GM23248 (cell line): ENCODE data around the gene NAA80. TPM values are rescaled to one million over a fixed set of nuclear protein-coding genes. Genes with fewer than 3 reads are reported as not detected.
A peak's percentile ranks its signal among the peaks of the same experiment; 100 is the strongest.

Source experiments
- DNase-seq: peaks from one replicate; pipeline ENCODE4 v3.0.0-alpha.2; 2015
- H2AFZ ChIP-seq: fragments of 200-600 bp; sonication (generic); 2 replicates; pipeline ENCODE4 v1.6.1; 2016; ENCODE audit warnings: antibody characterized with exemption
- H3F3A ChIP-seq: fragments of 200-600 bp; sonication (generic); 2 replicates; pipeline ENCODE4 v1.6.1; 2016; ENCODE audit warnings: mild to moderate bottlenecking, antibody characterized with exemption, mixed run types; ENCODE audit not compliant: insufficient read depth
- H3K27ac ChIP-seq: fragments of 200-600 bp; sonication (generic); 2 replicates; pipeline ENCODE4 v1.5.1; 2016; ENCODE audit warnings: mild to moderate bottlenecking
- H3K27me3 ChIP-seq: fragments of 200-600 bp; sonication (generic); replicated peaks from 2 replicates; pipeline ENCODE4 v1.6.1; 2016; ENCODE audit warnings: mild to moderate bottlenecking; ENCODE audit not compliant: insufficient read depth
- H3K36me3 ChIP-seq: fragments of 200-600 bp; sonication (generic); 2 replicates; pipeline ENCODE4 v1.6.1; 2016; ENCODE audit warnings: low read depth, mild to moderate bottlenecking
- H3K4me1 ChIP-seq: fragments of 200-600 bp; sonication (generic); 2 replicates; pipeline ENCODE4 v1.6.1; 2016; ENCODE audit warnings: mild to moderate bottlenecking; ENCODE audit not compliant: insufficient read depth
- H3K4me2 ChIP-seq: fragments of 200-600 bp; sonication (generic); one replicate; pipeline ENCODE4 v1.6.1; 2016; ENCODE audit warnings: mild to moderate bottlenecking; ENCODE audit not compliant: unreplicated experiment
- H3K4me3 ChIP-seq: fragments of 200-600 bp; sonication (generic); 2 replicates; pipeline ENCODE4 v1.5.1; 2016; ENCODE audit warnings: mild to moderate bottlenecking
- H3K79me2 ChIP-seq: fragments of 200-600 bp; sonication (generic); 2 replicates; pipeline ENCODE4 v1.6.1; 2016; ENCODE audit warnings: mild to moderate bottlenecking; ENCODE audit not compliant: insufficient read depth
- H3K9ac ChIP-seq: fragments of 200-600 bp; sonication (generic); 2 replicates; pipeline ENCODE4 v1.6.1; 2016; ENCODE audit warnings: mild to moderate bottlenecking
- H3K9me2 ChIP-seq: fragments of 200-600 bp; sonication (generic); 2 replicates; pipeline ENCODE4 v1.6.1; 2016; ENCODE audit warnings: mixed run types, mild to moderate bottlenecking, moderate library complexity; ENCODE audit not compliant: insufficient read depth
- H3K9me3 ChIP-seq: fragments of 200-600 bp; sonication (generic); one replicate; pipeline ENCODE4 v1.6.1; 2017; ENCODE audit warnings: low read depth
- H4K20me1 ChIP-seq: fragments of 200-600 bp; sonication (generic); 2 replicates; pipeline ENCODE4 v1.6.0; 2016; ENCODE audit not compliant: insufficient read depth
- EZH2 ChIP-seq: fragments of 200-600 bp; sonication (generic); IDR thresholded peaks from 2 replicates; pipeline ENCODE4 v1.6.1; 2018; ENCODE audit warnings: antibody characterized with exemption, mild to moderate bottlenecking; ENCODE audit not compliant: insufficient read depth, poor library complexity, severe bottlenecking
- EZH2phosphoT487 ChIP-seq: fragments of 200-600 bp; sonication (generic); IDR thresholded peaks from 2 replicates; pipeline ENCODE4 v1.6.1; 2018; ENCODE audit warnings: antibody characterized with exemption, moderate library complexity, mild to moderate bottlenecking, low read depth; ENCODE audit not compliant: insufficient read depth
- WGBS, 2 experiments: methylation state at CpG; one replicate each; pipeline ENCODE4 v1.1.6; 2015 to 2017; ENCODE audit warnings: low lambda C conversion rate in 2 of 2, low coverage in 1 of 2; ENCODE audit errors: missing lambda C conversion rate in 2 of 2; 5-methylcytosine and 5-hydroxymethylcytosine counted together
- in situ Hi-C: fragments of 300-500 bp; cut with MboI; formaldehyde crosslinking; loops from 2 replicates; pipeline ENCODE4 v1.15.0; 2020
- polyA plus RNA-seq: library from polyadenylated mRNA; unstranded; fragments of >200 nt; fragmentation: Nextera tagmentation; extraction: Ambion mirVana; gene quantifications from 2 replicates; pipeline ENCODE4 v1.2.1, GENCODE V29; 2016
- total RNA-seq: library from RNA; depleted of rRNA; stranded (reverse); fragments of >200 nt; shearing (Covaris generic); gene quantifications from 2 replicates; pipeline ENCODE4 v1.2.3, GENCODE V29; 2014

Gene NAA80
- total and polyA plus RNA-seq, 2 experiments from 2014 or later = 7.8 to 10.8 TPM

GRCh38 chr3:50320853-50321335 lies 21.7 kb upstream of the NAA80 start:
- Histone ChIP-seq H3K4me3 (peak overlapping the region; percentile 91), H4K20me1 (no peaks in the 10 kb centered on the region), H3K27ac (peak overlapping the region; percentile 90), H3K9me3 (no peaks in the 10 kb centered on the region), H3K4me2 (peak overlapping the region; percentile 91), H3K9me2 (no peaks in the 10 kb centered on the region), H2AFZ (peak overlapping the region; percentile 93), H3K27me3 (no peaks in the 10 kb centered on the region), H3K79me2 (peaks cover 27% of the 10 kb centered on the region), H3F3A (no peaks in the 10 kb centered on the region), H3K4me1 (peaks cover 11% of the 10 kb centered on the region; the same call in 1 of the 2 replicates), H3K9ac (peak overlapping the region; percentile 96), H3K36me3 (no peaks in the 10 kb centered on the region)
- in situ Hi-C loops = no loop called here
- DNase-seq = peak; percentile 84
- 1 to 2% methylated on average over 12 to 45 of the region's 45 CpGs for WGBS, 2 experiments
- TF ChIP-seq EZH2phosphoT487 (no peak), EZH2 (no peak)

DNA sequence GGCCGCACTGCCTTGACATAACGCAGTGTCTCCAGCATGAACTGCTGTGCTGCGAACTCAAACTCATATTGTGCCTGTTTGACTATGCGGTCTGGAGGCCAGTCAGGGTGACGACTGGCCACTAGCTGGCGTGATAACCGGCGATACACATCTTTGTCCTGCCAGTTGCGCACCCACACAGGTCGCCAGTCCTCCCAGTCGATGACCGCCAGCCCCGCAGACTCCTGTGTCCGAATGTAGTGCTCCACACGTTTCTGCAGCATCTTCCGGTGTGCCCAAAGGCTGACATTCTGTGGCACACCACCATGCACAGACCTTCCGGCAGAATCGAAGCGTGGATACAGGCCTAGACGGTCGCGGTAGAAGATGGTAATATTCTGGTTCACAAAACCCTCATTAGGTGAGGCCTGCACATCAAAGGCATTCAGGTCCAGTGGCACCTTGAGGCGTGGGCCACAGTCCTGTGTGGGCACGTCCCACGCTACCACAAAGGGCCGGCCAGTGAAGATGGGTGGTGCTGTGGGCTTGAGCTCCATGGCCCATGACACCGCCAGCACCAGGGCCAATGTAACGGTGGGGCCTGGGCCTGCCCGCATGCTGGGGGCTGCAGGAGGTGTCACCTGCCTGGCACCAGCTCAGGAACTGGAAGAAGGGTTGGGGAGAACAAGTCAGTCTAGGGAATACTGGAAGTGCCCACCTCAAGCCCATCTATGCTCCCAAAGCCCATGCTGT lies 20.9 kb upstream of the NAA80 start:
- H3K4me1 ChIP-seq = peaks cover 11% of the 10 kb centered on the region; the same call in 1 of the 2 replicates

DNA sequence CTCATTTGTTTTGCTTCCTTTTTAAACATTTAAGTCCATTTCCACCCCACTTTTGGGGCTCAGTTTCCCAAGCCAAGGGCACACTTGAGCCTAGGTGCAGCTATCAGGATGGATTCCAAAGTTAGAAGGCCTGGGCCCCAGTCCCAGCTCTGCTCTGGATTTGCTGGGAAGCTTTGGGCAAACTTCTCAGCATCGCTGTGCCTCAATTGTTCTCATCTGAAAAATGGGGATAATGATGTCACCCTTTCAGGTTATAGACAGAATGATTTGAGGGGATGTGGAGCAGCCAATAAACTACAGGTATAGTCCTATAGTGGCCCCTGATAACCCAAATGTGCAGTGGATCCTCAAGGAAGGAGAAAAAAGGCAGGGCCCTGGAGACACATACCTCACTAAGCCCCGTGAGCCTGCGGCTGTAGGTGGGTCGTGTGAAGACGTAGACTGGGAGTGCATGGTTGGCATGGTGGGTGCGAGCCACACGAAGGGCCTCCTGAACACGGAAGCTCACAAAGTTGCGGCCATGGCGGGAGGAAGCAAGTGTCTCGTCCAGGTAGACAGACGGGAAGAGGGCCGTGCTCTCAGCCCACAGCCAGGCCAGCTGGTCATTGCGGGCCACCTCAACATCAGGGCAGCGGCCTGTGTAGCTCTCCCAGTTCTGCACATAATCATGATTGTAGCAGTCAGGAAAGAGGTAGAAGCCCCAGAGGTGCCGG lies 20.1 kb upstream of the NAA80 start:
- H3F3A ChIP-seq = peaks cover 2% of the 10 kb centered on the region; the same call in 1 of the 2 replicates
- no peaks in the 10 kb centered on the region for H3K36me3 ChIP-seq
- in situ Hi-C loops = no loop called here
- no peaks in the 10 kb centered on the region for H3K9me3 ChIP-seq
- H3K27ac ChIP-seq = no peak overlapping the region
- H3K9ac ChIP-seq = peak overlapping the region; percentile 3; the same call in 1 of the 2 replicates
- no peak overlapping the region for H3K4me3 ChIP-seq
- H2AFZ ChIP-seq = no peak overlapping the region
- TF ChIP-seq EZH2phosphoT487 (no peak), EZH2 (no peak)
- no peak for DNase-seq
- H3K79me2 ChIP-seq = peaks cover 27% of the 10 kb centered on the region
- H3K4me1 ChIP-seq = peaks cover 11% of the 10 kb centered on the region; the same call in 1 of the 2 replicates
- no peak overlapping the region for H3K4me2 ChIP-seq
- WGBS, 2 experiments = 89 to 90% methylated on average over 16 of the region's 16 CpGs
- no peaks in the 10 kb centered on the region for H3K27me3 ChIP-seq
- H3K9me2 ChIP-seq = no peaks in the 10 kb centered on the region
- no peaks in the 10 kb centered on the region for H4K20me1 ChIP-seq

More for the DNA sequence above, 20.9 kb upstream of the NAA80 start:
- WGBS, 2 experiments = 85 to 87% methylated on average over 29 of the region's 29 CpGs
- Histone ChIP-seq H2AFZ (no peak overlapping the region; the same call in 1 of the 2 replicates), H3F3A (no peaks in the 10 kb centered on the region), H3K4me3 (peak overlapping the region; percentile 91), H3K27me3 (no peaks in the 10 kb centered on the region), H3K4me2 (peak overlapping the region; percentile 91), H3K9me2 (no peaks in the 10 kb centered on the region), H4K20me1 (no peaks in the 10 kb centered on the region), H3K79me2 (peaks cover 27% of the 10 kb centered on the region), H3K9ac (peak overlapping the region; percentile 96), H3K9me3 (no peaks in the 10 kb centered on the region), H3K27ac (no peak overlapping the region), H3K36me3 (no peaks in the 10 kb centered on the region)
- in situ Hi-C loops = no loop called here
- DNase-seq = no peak
- TF ChIP-seq EZH2 (no peak), EZH2phosphoT487 (no peak)

- Histone ChIP-seq H4K20me1 (no peaks in the 10 kb centered on the region), H3F3A (peaks cover 9% of the 10 kb centered on the region; the same call in 1 of the 2 replicates), H3K9me2 (no peaks in the 10 kb centered on the region), H3K4me1 (peaks cover 11% of the 10 kb centered on the region; the same call in 1 of the 2 replicates), H3K79me2 (peaks cover 27% of the 10 kb centered on the region), H3K27ac (no peak overlapping the region), H3K9ac (0 out of 2 replicates have a peak overlapping the region, but pooled peaks have one; percentile 3), H3K36me3 (no peaks in the 10 kb centered on the region), H2AFZ (no peak overlapping the region), H3K4me2 (no peak overlapping the region), H3K4me3 (no peak overlapping the region), H3K27me3 (no peaks in the 10 kb centered on the region), H3K9me3 (no peaks in the 10 kb centered on the region)
- in situ Hi-C loops = no loop called here
- TF ChIP-seq EZH2 (no peak), EZH2phosphoT487 (no peak)
- WGBS, 2 experiments = 91 to 97% methylated on average over 10 of the region's 10 CpGs
- DNase-seq = no peak
Observed at GRCh38 chr3:50318615-50319014, 19.4 kb upstream of the NAA80 start.
